Fibroblast of skin of abdomen (primary cell): Measurements from ENCODE around the gene NUAK1.

ENCODE experiments used
- DNase-seq: peaks from one replicate; pipeline ENCODE4 v3.0.0-alpha.2; 2013

NUAK1 gene

GRCh38 chr12:106031761-106032622 lies 106.8 kb downstream of the NUAK1 start:
- DNase-seq: no peak

GRCh38 chr12:106030210-106031071 lies 108.3 kb downstream of the NUAK1 start:
- DNase-seq: peak; percentile 99

GRCh38 chr12:106029532-106029931 lies 109.2 kb downstream of the NUAK1 start:
- no peak for DNase-seq

- DNase-seq: no peak
Measured at GRCh38 chr12:106027911-106028310, 110.8 kb downstream of the NUAK1 start.

- DNase-seq: no peak
Measured at GRCh38 chr12:106027286-106027685, 111.5 kb downstream of the NUAK1 start.

GRCh38 chr12:106025129-106025528 lies 113.6 kb downstream of the NUAK1 start:
- DNase-seq: no peak

GRCh38 chr12:106023039-106023438 lies 115.7 kb downstream of the NUAK1 start:
- DNase-seq: no peak

GRCh38 chr12:106022568-106023012 lies 116.2 kb downstream of the NUAK1 start:
- DNase-seq: peak; percentile 56

GRCh38 chr12:106021516-106021915 lies 117.2 kb downstream of the NUAK1 start:
- no peak for DNase-seq

GRCh38 chr12:106020736-106021135 lies 118.0 kb downstream of the NUAK1 start:
- DNase-seq: no peak

GRCh38 chr12:106019144-106019543 lies 119.6 kb downstream of the NUAK1 start:
- no peak for DNase-seq

- DNase-seq: no peak
Measured at GRCh38 chr12:106018286-106018685, 120.5 kb downstream of the NUAK1 start.

GRCh38 chr12:106016601-106017278 lies 122.0 kb downstream of the NUAK1 start:
- peak; percentile 41 for DNase-seq

- no peak for DNase-seq
Measured at GRCh38 chr12:106015646-106016045, 123.1 kb downstream of the NUAK1 start.

GRCh38 chr12:106013941-106014340 lies 124.8 kb downstream of the NUAK1 start:
- no peak for DNase-seq
